Progenitor cell of endocrine pancreas (in vitro differentiated cells): ENCODE measurements around the gene NFATC3. TPM values are rescaled to one million over a fixed set of nuclear protein-coding genes. Genes with fewer than 3 reads are reported as not detected.

ENCODE experiments used
- DNase-seq: peaks from one replicate; pipeline ENCODE4 v3.0.0; 2021; ENCODE audit warnings: low spot score; ENCODE audit not compliant: unreplicated experiment
- H3K27ac Mint-ChIP-seq: 2 replicates; pipeline ENCODE4 v1.8.0; 2021; ENCODE audit warnings: mild to moderate bottlenecking, moderate library complexity, mixed read lengths
- H3K27me3 Mint-ChIP-seq: 2 replicates; pipeline ENCODE4 v1.8.0; 2021; ENCODE audit warnings: mixed read lengths
- H3K36me3 Mint-ChIP-seq: 2 replicates; pipeline ENCODE4 v1.8.0; 2022; ENCODE audit warnings: mixed read lengths; ENCODE audit not compliant: insufficient read depth
- H3K4me1 Mint-ChIP-seq: 2 replicates; pipeline ENCODE4 v1.8.0; 2021; ENCODE audit warnings: low read depth, mixed read lengths
- H3K4me3 Mint-ChIP-seq: 2 replicates; pipeline ENCODE4 v1.8.0; 2021; ENCODE audit warnings: low read depth, mild to moderate bottlenecking, moderate library complexity, mixed read lengths
- H3K9me3 Mint-ChIP-seq: 2 replicates; pipeline ENCODE4 v1.8.0; 2021; ENCODE audit warnings: low read depth, mixed read lengths
- total RNA-seq: library from RNA; stranded (reverse); gene quantifications from 2 replicates; pipeline ENCODE4 v1.2.1, GENCODE V29; 2021
- TF ChIP-seq, protein P1 (sequence below): fragments of 200-600 bp; sonication (generic); IDR thresholded peaks from one replicate; pipeline ENCODE4 v1.5.0; 2021; ENCODE audit warnings: antibody characterized with exemption, mild to moderate bottlenecking; ENCODE audit not compliant: unreplicated experiment

NFATC3 gene
- total RNA-seq, 1 donor from 2014 or later = 51.8 TPM

DNA sequence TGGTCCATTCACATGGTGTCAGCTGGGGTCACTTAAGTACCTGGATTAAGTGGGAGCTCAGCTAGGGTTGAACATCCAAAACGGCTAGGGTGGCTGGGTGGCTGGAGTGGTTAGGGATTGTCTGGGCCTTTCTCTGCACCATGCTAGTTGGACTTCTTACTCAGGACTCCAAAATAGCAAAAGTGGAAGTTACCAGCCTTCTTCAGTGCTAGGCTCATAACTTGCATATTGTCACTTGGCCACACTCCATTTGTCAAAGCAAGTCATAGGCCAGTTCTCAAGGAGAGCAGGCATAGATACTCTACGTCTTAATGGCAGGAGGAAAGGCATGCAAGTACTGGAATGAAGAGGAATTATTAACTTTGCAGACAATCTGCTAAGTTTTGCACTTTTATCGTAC, 81.1 kb downstream of the NFATC3 start:
- Mint-ChIP-seq H3K4me1 (peaks cover 7% of the 10 kb centered on the region), H3K4me3 (no peak overlapping the region), H3K36me3 (peaks cover 15% of the 10 kb centered on the region), H3K9me3 (peaks cover 4% of the 10 kb centered on the region), H3K27me3 (no peaks in the 10 kb centered on the region), H3K27ac (no peak overlapping the region)
- no peak for DNase-seq
- TF ChIP-seq, protein P1, sequence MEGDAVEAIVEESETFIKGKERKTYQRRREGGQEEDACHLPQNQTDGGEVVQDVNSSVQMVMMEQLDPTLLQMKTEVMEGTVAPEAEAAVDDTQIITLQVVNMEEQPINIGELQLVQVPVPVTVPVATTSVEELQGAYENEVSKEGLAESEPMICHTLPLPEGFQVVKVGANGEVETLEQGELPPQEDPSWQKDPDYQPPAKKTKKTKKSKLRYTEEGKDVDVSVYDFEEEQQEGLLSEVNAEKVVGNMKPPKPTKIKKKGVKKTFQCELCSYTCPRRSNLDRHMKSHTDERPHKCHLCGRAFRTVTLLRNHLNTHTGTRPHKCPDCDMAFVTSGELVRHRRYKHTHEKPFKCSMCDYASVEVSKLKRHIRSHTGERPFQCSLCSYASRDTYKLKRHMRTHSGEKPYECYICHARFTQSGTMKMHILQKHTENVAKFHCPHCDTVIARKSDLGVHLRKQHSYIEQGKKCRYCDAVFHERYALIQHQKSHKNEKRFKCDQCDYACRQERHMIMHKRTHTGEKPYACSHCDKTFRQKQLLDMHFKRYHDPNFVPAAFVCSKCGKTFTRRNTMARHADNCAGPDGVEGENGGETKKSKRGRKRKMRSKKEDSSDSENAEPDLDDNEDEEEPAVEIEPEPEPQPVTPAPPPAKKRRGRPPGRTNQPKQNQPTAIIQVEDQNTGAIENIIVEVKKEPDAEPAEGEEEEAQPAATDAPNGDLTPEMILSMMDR = no peak

DNA sequence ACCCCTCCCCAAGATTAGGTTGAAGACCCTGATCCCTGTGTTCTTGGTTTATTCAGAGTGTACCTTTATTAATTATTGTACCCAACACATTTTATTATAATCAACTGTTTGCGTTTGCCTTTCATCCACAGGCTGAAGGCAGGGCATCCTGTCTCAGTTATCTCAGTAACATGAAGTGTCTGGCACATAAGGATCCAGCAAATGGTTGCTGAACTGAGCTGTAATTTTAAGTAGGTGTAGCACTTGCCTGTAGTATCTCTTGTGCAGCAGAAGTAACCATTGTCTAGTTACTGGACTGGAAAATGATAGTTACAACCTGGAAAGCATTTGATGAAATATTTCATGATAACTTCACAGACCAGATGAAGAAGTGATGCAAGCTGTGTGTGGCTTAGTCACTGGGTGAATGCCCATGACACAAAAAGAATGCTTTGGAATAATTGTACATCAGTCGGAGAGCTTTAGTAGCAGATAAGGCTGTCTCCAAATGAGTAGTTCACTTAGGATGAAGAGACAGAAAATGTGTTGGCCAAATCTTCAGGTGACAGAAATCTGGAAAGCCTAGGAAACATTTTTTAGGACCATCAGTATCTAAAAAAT, 94.1 kb downstream of the NFATC3 start:
- Mint-ChIP-seq H3K4me1 (no peaks in the 10 kb centered on the region), H3K27ac (no peak overlapping the region), H3K4me3 (no peak overlapping the region), H3K27me3 (no peaks in the 10 kb centered on the region), H3K9me3 (peaks cover 8% of the 10 kb centered on the region), H3K36me3 (peaks cover 32% of the 10 kb centered on the region)
- DNase-seq = no peak
- TF ChIP-seq, protein P1 = no peak

DNA sequence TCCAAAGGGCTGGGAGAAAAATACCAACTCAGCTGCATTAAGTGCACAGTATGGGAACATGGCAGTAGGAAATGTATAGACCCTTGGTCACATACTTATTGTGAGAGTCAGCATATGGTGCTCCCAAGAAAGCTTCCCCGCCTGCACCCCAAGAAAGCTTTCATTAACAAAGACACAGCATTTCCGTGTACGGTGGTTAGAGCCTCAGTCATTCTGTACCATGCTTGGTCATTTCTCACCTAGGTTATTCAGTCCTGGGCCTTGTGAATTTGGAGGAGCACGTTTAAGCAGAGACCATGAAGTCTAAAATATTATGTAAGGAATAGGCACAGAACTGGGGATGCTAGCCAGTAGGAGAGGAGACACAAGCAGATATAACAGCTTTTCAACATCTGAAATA, 94.7 kb downstream of the NFATC3 start:
- peaks cover 31% of the 10 kb centered on the region for H3K36me3 Mint-ChIP-seq
- H3K4me3 Mint-ChIP-seq = no peak overlapping the region
- no peak overlapping the region for H3K27ac Mint-ChIP-seq
- no peaks in the 10 kb centered on the region for H3K27me3 Mint-ChIP-seq
- H3K4me1 Mint-ChIP-seq = no peaks in the 10 kb centered on the region
- DNase-seq = no peak
- H3K9me3 Mint-ChIP-seq = peaks cover 8% of the 10 kb centered on the region
- TF ChIP-seq, protein P1 = no peak

DNA sequence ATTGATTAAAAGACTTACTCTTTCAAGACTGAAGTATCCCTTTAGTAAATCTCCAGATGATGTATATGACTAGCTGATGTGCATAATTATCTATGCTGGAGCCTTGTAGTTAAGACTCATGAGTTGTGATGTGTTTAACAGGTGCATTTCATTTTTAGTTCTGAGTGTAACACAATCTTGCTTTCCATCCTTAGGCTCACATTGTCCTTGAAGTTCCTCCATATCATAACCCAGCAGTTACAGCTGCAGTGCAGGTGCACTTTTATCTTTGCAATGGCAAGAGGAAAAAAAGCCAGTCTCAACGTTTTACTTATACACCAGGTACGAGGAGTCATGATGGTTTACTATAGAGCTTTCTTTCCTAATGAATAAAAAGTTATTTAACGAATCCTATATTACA, 97.9 kb downstream of the NFATC3 start:
- H3K4me3 Mint-ChIP-seq = no peak overlapping the region

DNA sequence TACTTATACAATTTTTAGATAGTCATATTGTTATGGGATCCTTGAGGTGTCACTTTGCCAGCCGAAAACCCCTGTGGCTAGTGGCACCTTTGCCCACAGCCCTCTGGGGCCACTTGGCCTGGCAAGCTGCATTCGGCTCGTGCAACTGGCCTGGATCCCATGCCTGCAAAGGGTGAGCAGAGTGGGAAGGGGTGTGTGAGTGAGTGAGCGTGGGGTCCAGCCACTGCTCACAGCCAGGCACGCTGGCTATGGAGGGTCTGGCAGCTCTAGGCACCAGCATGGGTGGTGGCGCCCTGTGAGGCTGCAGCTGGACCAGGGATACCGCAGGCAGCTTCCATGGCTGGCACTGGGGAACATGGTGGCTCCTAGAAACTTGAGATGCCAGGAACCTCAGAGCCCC, 101.7 kb downstream of the NFATC3 start:
- DNase-seq = no peak
- Mint-ChIP-seq H3K4me1 (peaks cover 10% of the 10 kb centered on the region), H3K27me3 (no peaks in the 10 kb centered on the region), H3K36me3 (peaks cover 37% of the 10 kb centered on the region), H3K4me3 (no peak overlapping the region), H3K9me3 (no peaks in the 10 kb centered on the region), H3K27ac (no peak overlapping the region)
- TF ChIP-seq, protein P1 = no peak

More for the DNA sequence above, 97.9 kb downstream of the NFATC3 start:
- TF ChIP-seq, protein P1 = no peak
- no peak overlapping the region for H3K27ac Mint-ChIP-seq
- peaks cover 8% of the 10 kb centered on the region for H3K9me3 Mint-ChIP-seq
- peaks cover 36% of the 10 kb centered on the region for H3K36me3 Mint-ChIP-seq
- H3K4me1 Mint-ChIP-seq = no peaks in the 10 kb centered on the region
- no peak for DNase-seq
- no peaks in the 10 kb centered on the region for H3K27me3 Mint-ChIP-seq
